H1 (cell line): Measurements from ENCODE around the gene SIPA1L3.

Experiments
- EP300 ChIP-seq, 2 experiments: IDR thresholded peaks; 1 replicate in 1 of 2; 2 replicates in 1 of 2; pipeline ENCODE4 v1.6.1; 2011 to 2012; ENCODE audit warnings: low read depth in 2 of 2, low read length in 2 of 2, mild to moderate bottlenecking in 2 of 2, borderline replicate concordance in 1 of 2, inconsistent platforms in 1 of 2, moderate library complexity in 1 of 2
- POLR2A ChIP-seq, 2 experiments: IDR thresholded peaks; 1 replicate in 1 of 2; 2 replicates in 1 of 2; pipeline ENCODE4 v1.6.1; 2011; ENCODE audit warnings: low read depth in 2 of 2, low read length in 2 of 2, mild to moderate bottlenecking in 2 of 2; ENCODE audit errors: control extremely low read depth in 1 of 2
- RBBP5 ChIP-seq: IDR thresholded peaks from 2 replicates; pipeline ENCODE4 v1.7.1; 2012; ENCODE audit warnings: low read depth, mild to moderate bottlenecking, inconsistent platforms, low read length, moderate library complexity, borderline replicate concordance
- TF ChIP-seq, protein P1 (sequence below), 3 experiments: IDR thresholded peaks; 1 replicate in 2 of 3; 2 replicates in 1 of 3; pipeline versions ENCODE4 v1.5.1 to v1.6.1; 2011; ENCODE audit warnings: low read length in 3 of 3, mild to moderate bottlenecking in 3 of 3, inconsistent platforms in 2 of 3, low read depth in 1 of 3, moderate library complexity in 1 of 3; ENCODE audit not compliant: insufficient read depth in 1 of 3; ENCODE audit errors: control extremely low read depth in 1 of 3

DNA sequence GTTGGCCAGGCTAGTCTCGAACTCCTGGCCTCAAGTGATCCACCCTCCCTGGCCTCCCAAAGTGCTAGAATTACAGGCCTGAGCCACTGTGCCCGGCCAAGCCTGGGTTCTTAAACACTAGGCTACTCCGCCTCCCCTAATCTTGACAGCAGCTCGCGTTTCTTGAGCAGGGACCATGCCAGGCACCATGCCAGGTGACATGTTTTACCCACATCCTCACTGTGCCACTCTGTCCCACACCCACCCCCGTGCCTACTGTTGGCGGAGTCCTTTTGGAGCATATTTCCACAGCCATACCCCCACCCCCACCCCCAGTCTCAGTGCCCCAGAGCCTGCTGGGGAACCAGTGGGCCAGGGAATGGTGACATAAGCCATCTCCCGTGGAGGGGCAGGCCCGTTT lies 218.2 kb downstream of the SIPA1L3 start:
- no peak for TF ChIP-seq RBBP5
- TF ChIP-seq POLR2A (IDR thresholded peaks at IDR 0.05; ENCODE audit: control extremely low read depth in 1 of 2, low read depth in 2 of 2, low read length in 2 of 2), result no peak
- TF ChIP-seq EP300 (IDR thresholded peaks at IDR 0.05; ENCODE audit: borderline replicate concordance in 1 of 2, low read depth in 2 of 2, low read length in 2 of 2), result no peak
- TF ChIP-seq, protein P1, sequence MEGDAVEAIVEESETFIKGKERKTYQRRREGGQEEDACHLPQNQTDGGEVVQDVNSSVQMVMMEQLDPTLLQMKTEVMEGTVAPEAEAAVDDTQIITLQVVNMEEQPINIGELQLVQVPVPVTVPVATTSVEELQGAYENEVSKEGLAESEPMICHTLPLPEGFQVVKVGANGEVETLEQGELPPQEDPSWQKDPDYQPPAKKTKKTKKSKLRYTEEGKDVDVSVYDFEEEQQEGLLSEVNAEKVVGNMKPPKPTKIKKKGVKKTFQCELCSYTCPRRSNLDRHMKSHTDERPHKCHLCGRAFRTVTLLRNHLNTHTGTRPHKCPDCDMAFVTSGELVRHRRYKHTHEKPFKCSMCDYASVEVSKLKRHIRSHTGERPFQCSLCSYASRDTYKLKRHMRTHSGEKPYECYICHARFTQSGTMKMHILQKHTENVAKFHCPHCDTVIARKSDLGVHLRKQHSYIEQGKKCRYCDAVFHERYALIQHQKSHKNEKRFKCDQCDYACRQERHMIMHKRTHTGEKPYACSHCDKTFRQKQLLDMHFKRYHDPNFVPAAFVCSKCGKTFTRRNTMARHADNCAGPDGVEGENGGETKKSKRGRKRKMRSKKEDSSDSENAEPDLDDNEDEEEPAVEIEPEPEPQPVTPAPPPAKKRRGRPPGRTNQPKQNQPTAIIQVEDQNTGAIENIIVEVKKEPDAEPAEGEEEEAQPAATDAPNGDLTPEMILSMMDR (IDR thresholded peaks at IDR 0.05; ENCODE audit: control extremely low read depth in 1 of 3, insufficient read depth in 1 of 3, low read depth in 1 of 3, low read length in 3 of 3), result no peak
